ENCODE measurements around the gene ADGRD1.

DNA sequence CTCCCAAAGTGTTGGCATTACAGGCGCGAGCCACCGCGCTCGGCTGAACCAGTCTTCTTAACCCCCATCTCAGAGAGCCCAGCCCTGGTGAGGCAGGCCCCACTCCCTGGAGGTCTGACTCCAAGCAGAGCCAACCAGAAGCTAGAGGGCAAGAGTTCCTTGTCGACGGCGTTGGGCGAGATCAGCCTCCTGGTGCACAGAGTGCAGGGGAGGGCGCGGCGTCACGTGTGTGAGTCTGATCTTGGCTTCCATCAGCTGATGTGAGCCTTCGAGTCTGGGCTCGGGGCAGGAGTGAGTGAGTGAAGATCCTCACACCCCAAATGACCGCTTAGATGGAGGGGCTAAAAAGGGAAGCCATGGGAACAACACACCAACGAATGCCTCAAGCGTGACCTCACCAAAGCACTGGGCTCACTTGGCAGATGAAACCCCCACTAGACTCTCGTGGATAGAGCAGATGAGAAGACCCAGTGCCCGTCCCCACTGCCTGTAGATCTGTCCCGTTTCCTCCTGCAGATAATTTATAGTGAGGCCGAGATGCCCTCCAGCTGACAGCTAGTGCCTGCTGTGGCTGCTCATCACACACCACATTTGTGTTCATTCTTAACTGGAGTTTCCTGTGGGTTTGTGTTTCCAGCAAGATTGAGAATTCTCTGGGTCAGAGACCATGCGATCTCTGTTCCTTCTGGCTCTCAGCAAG is 28.6 kb upstream of the ADGRD1 start:
- TF ChIP-seq, protein P1, sequence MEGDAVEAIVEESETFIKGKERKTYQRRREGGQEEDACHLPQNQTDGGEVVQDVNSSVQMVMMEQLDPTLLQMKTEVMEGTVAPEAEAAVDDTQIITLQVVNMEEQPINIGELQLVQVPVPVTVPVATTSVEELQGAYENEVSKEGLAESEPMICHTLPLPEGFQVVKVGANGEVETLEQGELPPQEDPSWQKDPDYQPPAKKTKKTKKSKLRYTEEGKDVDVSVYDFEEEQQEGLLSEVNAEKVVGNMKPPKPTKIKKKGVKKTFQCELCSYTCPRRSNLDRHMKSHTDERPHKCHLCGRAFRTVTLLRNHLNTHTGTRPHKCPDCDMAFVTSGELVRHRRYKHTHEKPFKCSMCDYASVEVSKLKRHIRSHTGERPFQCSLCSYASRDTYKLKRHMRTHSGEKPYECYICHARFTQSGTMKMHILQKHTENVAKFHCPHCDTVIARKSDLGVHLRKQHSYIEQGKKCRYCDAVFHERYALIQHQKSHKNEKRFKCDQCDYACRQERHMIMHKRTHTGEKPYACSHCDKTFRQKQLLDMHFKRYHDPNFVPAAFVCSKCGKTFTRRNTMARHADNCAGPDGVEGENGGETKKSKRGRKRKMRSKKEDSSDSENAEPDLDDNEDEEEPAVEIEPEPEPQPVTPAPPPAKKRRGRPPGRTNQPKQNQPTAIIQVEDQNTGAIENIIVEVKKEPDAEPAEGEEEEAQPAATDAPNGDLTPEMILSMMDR (IDR thresholded peaks at IDR 0.05; ENCODE audit: insufficient read depth, low read length), result no peak
- TF ChIP-seq POLR2AphosphoS5 (IDR thresholded peaks at IDR 0.05; ENCODE audit: low read depth), result no peak
- no peak for TF ChIP-seq GABPA (IDR thresholded peaks at IDR 0.05; ENCODE audit: low read depth)
- TF ChIP-seq, protein P2, sequence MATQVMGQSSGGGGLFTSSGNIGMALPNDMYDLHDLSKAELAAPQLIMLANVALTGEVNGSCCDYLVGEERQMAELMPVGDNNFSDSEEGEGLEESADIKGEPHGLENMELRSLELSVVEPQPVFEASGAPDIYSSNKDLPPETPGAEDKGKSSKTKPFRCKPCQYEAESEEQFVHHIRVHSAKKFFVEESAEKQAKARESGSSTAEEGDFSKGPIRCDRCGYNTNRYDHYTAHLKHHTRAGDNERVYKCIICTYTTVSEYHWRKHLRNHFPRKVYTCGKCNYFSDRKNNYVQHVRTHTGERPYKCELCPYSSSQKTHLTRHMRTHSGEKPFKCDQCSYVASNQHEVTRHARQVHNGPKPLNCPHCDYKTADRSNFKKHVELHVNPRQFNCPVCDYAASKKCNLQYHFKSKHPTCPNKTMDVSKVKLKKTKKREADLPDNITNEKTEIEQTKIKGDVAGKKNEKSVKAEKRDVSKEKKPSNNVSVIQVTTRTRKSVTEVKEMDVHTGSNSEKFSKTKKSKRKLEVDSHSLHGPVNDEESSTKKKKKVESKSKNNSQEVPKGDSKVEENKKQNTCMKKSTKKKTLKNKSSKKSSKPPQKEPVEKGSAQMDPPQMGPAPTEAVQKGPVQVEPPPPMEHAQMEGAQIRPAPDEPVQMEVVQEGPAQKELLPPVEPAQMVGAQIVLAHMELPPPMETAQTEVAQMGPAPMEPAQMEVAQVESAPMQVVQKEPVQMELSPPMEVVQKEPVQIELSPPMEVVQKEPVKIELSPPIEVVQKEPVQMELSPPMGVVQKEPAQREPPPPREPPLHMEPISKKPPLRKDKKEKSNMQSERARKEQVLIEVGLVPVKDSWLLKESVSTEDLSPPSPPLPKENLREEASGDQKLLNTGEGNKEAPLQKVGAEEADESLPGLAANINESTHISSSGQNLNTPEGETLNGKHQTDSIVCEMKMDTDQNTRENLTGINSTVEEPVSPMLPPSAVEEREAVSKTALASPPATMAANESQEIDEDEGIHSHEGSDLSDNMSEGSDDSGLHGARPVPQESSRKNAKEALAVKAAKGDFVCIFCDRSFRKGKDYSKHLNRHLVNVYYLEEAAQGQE (IDR thresholded peaks at IDR 0.05; ENCODE audit: insufficient replicate concordance, low read depth), result no peak
- TF ChIP-seq SPI1 (IDR thresholded peaks at IDR 0.05; ENCODE audit: borderline replicate concordance, low read depth), result no peak
